SK-N-SH (cell line): ENCODE results near the gene VPS35L. TPM values are rescaled to one million over a fixed set of nuclear protein-coding genes. Genes with fewer than 3 reads are reported as not detected.

Experiments
- CTCF ChIA-PET: fragments of 300-600, 350-600 bp; formaldehyde crosslinking; extraction: SDS; loops from one replicate; lab custom pipeline; 2021; lab: Yijun Ruan, JAX
- POLR2A ChIA-PET: fragments of 350-600 bp; sonication (Branson Sonifier 250); formaldehyde crosslinking; extraction: SDS; loops from one replicate; lab custom pipeline; 2020; ENCODE audit warnings: antibody characterized with exemption, inconsistent platforms; lab: Yijun Ruan, JAX
- DNase-seq: peaks from one replicate; pipeline ENCODE4 v3.0.0; 2012
- H2AFZ ChIP-seq: fragments of 200-600 bp; sonication (generic); 2 replicates; pipeline ENCODE4 v1.8.1; 2016; ENCODE audit warnings: antibody characterized with exemption, mild to moderate bottlenecking, low read depth
- H3F3A ChIP-seq: fragments of 200-600 bp; sonication (generic); replicated peaks from 2 replicates; pipeline ENCODE3; 2016; ENCODE audit warnings: antibody characterized with exemption, mild to moderate bottlenecking; ENCODE audit not compliant: insufficient read depth
- H3K27ac ChIP-seq, 2 experiments: fragments of 200-500 bp in 1 of 2; fragments of 200-600 bp in 1 of 2; sonication (Bioruptor generic) in 1 of 2; sonication (generic), shearing (Covaris generic) in 1 of 2; 2 replicates each; pipeline versions ENCODE4 v1.5.1 to v1.6.1; 2014 to 2016; ENCODE audit warnings: low read depth in 2 of 2, inconsistent platforms in 1 of 2, low read length in 1 of 2, mild to moderate bottlenecking in 1 of 2, mixed read lengths in 1 of 2
- H3K27me3 ChIP-seq: fragments of 200-600 bp; sonication (generic), shearing (Covaris generic); 2 replicates; pipeline ENCODE4 v1.6.1; 2016; ENCODE audit warnings: mixed run types; ENCODE audit not compliant: insufficient read depth
- H3K36me3 ChIP-seq, 2 experiments: fragments of 200-500 bp in 1 of 2; fragments of 200-600 bp in 1 of 2; sonication (Bioruptor generic) in 1 of 2; sonication (generic) in 1 of 2; replicated peaks in 1 of 2; 2 replicates each; pipeline versions ENCODE3 to v1.5.1; 2014 to 2016; ENCODE audit warnings: low read length in 1 of 2, mild to moderate bottlenecking in 1 of 2; ENCODE audit not compliant: insufficient read depth in 2 of 2, control insufficient read depth in 1 of 2
- H3K4me1 ChIP-seq, 2 experiments: fragments of 200-500 bp in 1 of 2; fragments of 200-600 bp in 1 of 2; sonication (Bioruptor generic) in 1 of 2; sonication (generic), shearing (Covaris generic) in 1 of 2; 2 replicates each; pipeline versions ENCODE4 v1.5.1 to v1.6.1; 2014 to 2016; ENCODE audit warnings: low read depth in 1 of 2, low read length in 1 of 2, mixed run types in 1 of 2; ENCODE audit not compliant: insufficient read depth in 2 of 2, control insufficient read depth in 1 of 2
- H3K4me2 ChIP-seq: fragments of 200-600 bp; sonication (generic), shearing (Covaris generic); 2 replicates; pipeline ENCODE4 v1.6.1; 2017; ENCODE audit warnings: mixed run types
- H3K4me3 ChIP-seq, 2 experiments: fragments of 200-500 bp in 1 of 2; fragments of 200-600 bp in 1 of 2; sonication (Bioruptor generic) in 1 of 2; sonication (generic), shearing (Covaris generic) in 1 of 2; 2 replicates each; pipeline versions ENCODE4 v1.5.1 to v1.8.1; 2014 to 2016; ENCODE audit warnings: low read depth in 2 of 2, inconsistent platforms in 1 of 2, low read length in 1 of 2, mild to moderate bottlenecking in 1 of 2, mixed read lengths in 1 of 2, moderate library complexity in 1 of 2
- H3K79me2 ChIP-seq: fragments of 200-600 bp; sonication (generic); 2 replicates; pipeline ENCODE4 v1.8.1; 2017; ENCODE audit warnings: mild to moderate bottlenecking; ENCODE audit not compliant: insufficient read depth
- H3K9ac ChIP-seq: fragments of 200-600 bp; sonication (generic); 2 replicates; pipeline ENCODE4 v1.6.1; 2017; ENCODE audit warnings: mixed run types
- H3K9me2 ChIP-seq: fragments of 200-600 bp; sonication (generic); 2 replicates; pipeline ENCODE4 v1.6.1; 2017; ENCODE audit warnings: mixed run types
- H3K9me3 ChIP-seq: fragments of 200-600 bp; sonication (generic); 2 replicates; pipeline ENCODE4 v1.6.1; 2017; ENCODE audit warnings: mixed run types, mild to moderate bottlenecking, moderate library complexity
- H4K20me1 ChIP-seq: fragments of 200-600 bp; sonication (generic); 2 replicates; pipeline ENCODE4 v1.6.1; 2017; ENCODE audit warnings: mild to moderate bottlenecking, mixed run types; ENCODE audit not compliant: insufficient read depth
- GABPA ChIP-seq: IDR thresholded peaks from 2 replicates; pipeline ENCODE4 v1.4.0; 2012; ENCODE audit warnings: low read depth, mild to moderate bottlenecking
- GATA2 ChIP-seq: sonication (generic); formaldehyde crosslinking; IDR thresholded peaks from 2 replicates; pipeline ENCODE4 v1.5.0; 2020; ENCODE audit warnings: mild to moderate bottlenecking, missing genetic modification reagents
- MAX ChIP-seq: IDR thresholded peaks from 2 replicates; pipeline ENCODE4 v1.4.0; 2012; ENCODE audit warnings: low read depth
- MEF2A ChIP-seq: IDR thresholded peaks from 2 replicates; pipeline ENCODE4 v1.4.0; 2012; ENCODE audit warnings: low read depth, borderline replicate concordance
- PBX3 ChIP-seq: IDR thresholded peaks from 2 replicates; pipeline ENCODE4; 2012
- RCOR1 ChIP-seq: fragments of 150-350 bp; IDR thresholded peaks from 2 replicates; pipeline ENCODE4 v1.6.1; 2017; ENCODE audit warnings: antibody characterized with exemption, low read length
- REST ChIP-seq: IDR thresholded peaks from 2 replicates; pipeline ENCODE4 v1.6.1; 2012; ENCODE audit warnings: mild to moderate bottlenecking, low read depth, low read length, moderate library complexity
- RFX5 ChIP-seq: IDR thresholded peaks from 2 replicates; pipeline ENCODE4 v1.6.1; 2012; ENCODE audit warnings: mild to moderate bottlenecking, improper control_type of control experiment, low read length
- SMC3 ChIP-seq: IDR thresholded peaks from 2 replicates; pipeline ENCODE4 v1.6.1; 2012; ENCODE audit warnings: low read depth, low read length, improper control_type of control experiment
- TEAD4 ChIP-seq: IDR thresholded peaks from 2 replicates; pipeline ENCODE4 v1.4.0; 2012; ENCODE audit warnings: mild to moderate bottlenecking, borderline replicate concordance; ENCODE audit not compliant: insufficient read depth
- ZBTB33 ChIP-seq: IDR thresholded peaks from 2 replicates; pipeline ENCODE4 v1.4.0; 2012; ENCODE audit warnings: low read depth, borderline replicate concordance
- whole genome bisulfite sequencing: methylation state at CpG from one replicate; pipeline ENCODE4 v1.1.6; 2017; ENCODE audit warnings: low lambda C conversion rate; 5-methylcytosine and 5-hydroxymethylcytosine counted together
- polyA plus RNA-seq, 3 experiments: library from polyadenylated mRNA; depleted of rRNA; stranded (reverse); fragments of >200 nt; gene quantifications; 2 replicates each; pipeline ENCODE4 v1.2.3, GENCODE V29; 2012

The VPS35L gene
- polyA plus RNA-seq, 1 of the 3 experiments (the other 2 are of a cell fraction), result 35.3 TPM

- Histone ChIP-seq H4K20me1 (no peaks in the 10 kb centered on the region), H3K4me3 (no peak overlapping the region), H3K36me3 (peaks cover 34 to 46% of the 10 kb centered on the region in 2 experiments), H3K9ac (no peak overlapping the region), H3K27me3 (no peaks in the 10 kb centered on the region), H3K9me2 (no peaks in the 10 kb centered on the region), H3K9me3 (no peaks in the 10 kb centered on the region), H3K4me2 (no peak overlapping the region), H2AFZ (no peak overlapping the region), H3K27ac (no peak overlapping the region)
- DNase-seq, result no peak
- CTCF ChIA-PET, result interaction anchor here (0.9 to 1.0 kb wide), 2 partner anchors 17 to 41 kb away, joined by 3 read pairs; no protein-coding TSS in a partner anchor
- TF ChIP-seq RCOR1 (no peak), TEAD4 (no peak), REST (no peak), GABPA (no peak), PBX3 (no peak), MEF2A (no peak), RFX5 (no peak), MAX (no peak), SMC3 (no peak), GATA2 (CRISPR knock-in tag) (no peak), ZBTB33 (no peak)
- TF ChIP-seq, all 33 proteins: peak for 0
- Histone ChIP-seq H3K4me1 (no peaks in the 10 kb centered on the region; a peak in 1 of 4 replicates), H3K79me2 (no peaks in the 10 kb centered on the region), H3F3A (no peaks in the 10 kb centered on the region)
- POLR2A ChIA-PET, result no interaction called here
- WGBS, result 100% methylated on average over 4 of the region's 4 CpGs
These were observed 87.0 kb downstream of the VPS35L start for GRCh38 chr16:19642501-19642900.
